Measurements from ENCODE around the gene ADAM10. TPM values are rescaled to one million over a fixed set of nuclear protein-coding genes. Genes with fewer than 3 reads are reported as not detected.

The ADAM10 gene
- total RNA-seq, 1 experiment from 2014 or later, result 159 TPM

- Histone ChIP-seq H3K27me3 (ENCODE audit: insufficient read depth, low read length) (no peaks in the 10 kb centered on the region), H3K4ac (ENCODE audit: low read depth, low read length) (no peak overlapping the region), H4K5ac (ENCODE audit: insufficient read length, low read depth, low read length) (no peak overlapping the region), H3K4me1 (ENCODE audit: insufficient read depth, low read length) (no peaks in the 10 kb centered on the region), H3K9ac (ENCODE audit: extremely low read depth, insufficient read length, low read length) (no peak overlapping the region), H3K79me1 (ENCODE audit: insufficient read depth, low read depth, low read length, poor library complexity, severe bottlenecking) (no peaks in the 10 kb centered on the region), H2AK5ac (ENCODE audit: insufficient read length, low read length) (no peak overlapping the region), H4K20me1 (ENCODE audit: control insufficient read depth, insufficient read depth, insufficient read length) (no peaks in the 10 kb centered on the region), H2BK120ac (ENCODE audit: low read depth, low read length, poor library complexity, severe bottlenecking) (no peak overlapping the region), H3K23me2 (ENCODE audit: insufficient read length, low read depth, low read length, poor library complexity, severe bottlenecking) (no peaks in the 10 kb centered on the region), H2AFZ (ENCODE audit: low read length) (no peak overlapping the region), H2BK15ac (ENCODE audit: low read depth, low read length) (no peak overlapping the region), H2BK20ac (ENCODE audit: low read depth, low read length, poor library complexity, severe bottlenecking) (no peak overlapping the region), H3K14ac (ENCODE audit: insufficient read depth, low read length) (no peak overlapping the region), H2BK12ac (ENCODE audit: insufficient read length, low read depth, low read length) (no peak overlapping the region), H4K91ac (ENCODE audit: insufficient read length, low read depth, low read length) (no peak overlapping the region), H3T11ph (ENCODE audit: low read length) (no peak overlapping the region), H2BK5ac (ENCODE audit: insufficient read length, low read length) (no peak overlapping the region), H4K8ac (replicated peaks; ENCODE audit: insufficient read length, low read depth, low read length) (no peak overlapping the region), H3K56ac (ENCODE audit: insufficient read length, low read depth, low read length) (no peak overlapping the region), H3K23ac (ENCODE audit: insufficient read length, low read depth, low read length) (no peak overlapping the region), H3K4me2 (ENCODE audit: insufficient read depth, insufficient read length, low read length) (no peak overlapping the region), H3K27ac (ENCODE audit: insufficient read length, low read depth, low read length) (no peak overlapping the region), H3K79me2 (ENCODE audit: insufficient read depth, low read length) (no peaks in the 10 kb centered on the region), H3K18ac (ENCODE audit: insufficient read length, low read depth, low read length) (no peak overlapping the region), H3K9me3 (ENCODE audit: control insufficient read depth, low read depth, low read length) (no peaks in the 10 kb centered on the region)
- WGBS (ENCODE audit: extremely low coverage, insufficient read length, low lambda C conversion rate), result no CpG with 5 or more reads among the region's 1 CpG
- H3K4me1 Mint-ChIP-seq, result 0 out of 4 replicates have a peak, but pooled peaks cover 0 to 4% of the 10 kb centered on the region in 2 experiments
- H3K27me3 Mint-ChIP-seq (ENCODE audit: low read depth), result no peaks in the 10 kb centered on the region
- no peak for TF ChIP-seq CTCF (conservative IDR thresholded peaks at IDR 0.05)
- H3K27ac Mint-ChIP-seq, result no peak overlapping the region
- H3K4me3 Mint-ChIP-seq, result no peak overlapping the region
- peaks cover 9 to 10% of the 10 kb centered on the region in 2 experiments; a peak in 4 of 5 replicates for H3K9me3 Mint-ChIP-seq
- peaks cover 0 to 6% (median 6%) of the 10 kb centered on the region in 3 experiments; a peak in 4 of 7 replicates for H3K36me3 Mint-ChIP-seq (ENCODE audit: insufficient read depth in 1 of 3, low read depth in 3 of 3)
- no peak for DNase-seq
Observed at GRCh38 chr15:58762731-58763130, 13.2 kb upstream of the ADAM10 start.

Data from H9 (cell line).